Measurements from ENCODE around the gene HIC1.
A peak's percentile ranks its signal among the peaks of the same experiment; 100 is the strongest.

Gene HIC1

DNA sequence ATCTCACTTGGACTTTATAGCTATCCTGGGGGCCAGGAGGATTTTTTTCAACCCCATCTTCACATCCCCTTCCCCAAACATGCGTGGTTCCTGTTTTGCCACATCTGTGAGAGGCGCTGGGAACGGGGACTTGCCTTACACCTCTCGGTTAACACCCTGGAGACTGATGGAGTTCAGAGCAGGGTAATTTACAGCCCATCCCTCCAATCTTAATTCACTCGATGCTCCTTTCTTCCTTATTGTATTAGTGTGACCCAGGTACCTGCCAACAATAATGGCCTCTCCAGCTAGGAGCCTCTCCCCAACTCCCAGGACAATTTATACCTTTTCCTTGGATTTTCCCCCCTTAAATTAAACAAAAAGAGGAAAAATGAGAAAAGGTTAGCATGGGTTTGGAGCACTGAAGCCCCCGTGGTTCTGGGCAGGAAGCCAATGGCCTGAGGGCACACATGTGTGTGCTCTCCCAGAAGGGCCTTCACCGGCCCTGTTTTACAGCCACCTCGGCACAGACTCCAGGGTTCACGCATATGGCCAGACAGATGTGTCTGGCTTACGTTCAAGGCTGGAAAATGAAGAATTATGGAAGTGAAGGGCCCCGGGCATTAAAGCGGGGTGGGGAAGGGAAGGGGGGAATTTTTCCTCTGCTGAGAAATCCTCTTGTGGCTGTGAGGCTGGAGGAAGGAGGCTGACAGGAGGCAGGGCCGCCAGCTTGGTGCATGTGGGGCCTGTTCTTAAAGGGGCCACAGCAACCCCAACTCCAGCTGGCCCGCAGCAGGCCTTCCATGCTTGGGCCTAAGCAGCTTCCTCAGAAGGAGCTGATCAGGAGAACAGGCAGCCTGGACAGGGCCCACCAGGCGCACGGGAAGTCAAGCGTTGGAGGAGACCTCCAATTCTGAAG, 21.4 kb downstream of the HIC1 start:
- ATAC-seq: peak; percentile 42; the same call in 1 of the 3 replicates
- TF ChIP-seq GLIS3 (CRISPR knock-in tag; IDR thresholded peaks at IDR 0.05): no peak
- TF ChIP-seq, protein P1, sequence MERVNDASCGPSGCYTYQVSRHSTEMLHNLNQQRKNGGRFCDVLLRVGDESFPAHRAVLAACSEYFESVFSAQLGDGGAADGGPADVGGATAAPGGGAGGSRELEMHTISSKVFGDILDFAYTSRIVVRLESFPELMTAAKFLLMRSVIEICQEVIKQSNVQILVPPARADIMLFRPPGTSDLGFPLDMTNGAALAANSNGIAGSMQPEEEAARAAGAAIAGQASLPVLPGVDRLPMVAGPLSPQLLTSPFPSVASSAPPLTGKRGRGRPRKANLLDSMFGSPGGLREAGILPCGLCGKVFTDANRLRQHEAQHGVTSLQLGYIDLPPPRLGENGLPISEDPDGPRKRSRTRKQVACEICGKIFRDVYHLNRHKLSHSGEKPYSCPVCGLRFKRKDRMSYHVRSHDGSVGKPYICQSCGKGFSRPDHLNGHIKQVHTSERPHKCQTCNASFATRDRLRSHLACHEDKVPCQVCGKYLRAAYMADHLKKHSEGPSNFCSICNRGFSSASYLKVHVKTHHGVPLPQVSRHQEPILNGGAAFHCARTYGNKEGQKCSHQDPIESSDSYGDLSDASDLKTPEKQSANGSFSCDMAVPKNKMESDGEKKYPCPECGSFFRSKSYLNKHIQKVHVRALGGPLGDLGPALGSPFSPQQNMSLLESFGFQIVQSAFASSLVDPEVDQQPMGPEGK (CRISPR knock-in tag; IDR thresholded peaks at IDR 0.05; ENCODE audit: borderline replicate concordance): no peak
- peak; percentile 88 for TF ChIP-seq ZNF565 (CRISPR knock-in tag; conservative IDR thresholded peaks at IDR 0.05; ENCODE audit: low read depth)
- TF ChIP-seq ESRRG (CRISPR knock-in tag; IDR thresholded peaks at IDR 0.05): no peak
- no peak for TF ChIP-seq RARB (CRISPR knock-in tag; IDR thresholded peaks at IDR 0.05)
- no peak for TF ChIP-seq CSDC2 (CRISPR knock-in tag; IDR thresholded peaks at IDR 0.05)
- TF ChIP-seq, protein P2, sequence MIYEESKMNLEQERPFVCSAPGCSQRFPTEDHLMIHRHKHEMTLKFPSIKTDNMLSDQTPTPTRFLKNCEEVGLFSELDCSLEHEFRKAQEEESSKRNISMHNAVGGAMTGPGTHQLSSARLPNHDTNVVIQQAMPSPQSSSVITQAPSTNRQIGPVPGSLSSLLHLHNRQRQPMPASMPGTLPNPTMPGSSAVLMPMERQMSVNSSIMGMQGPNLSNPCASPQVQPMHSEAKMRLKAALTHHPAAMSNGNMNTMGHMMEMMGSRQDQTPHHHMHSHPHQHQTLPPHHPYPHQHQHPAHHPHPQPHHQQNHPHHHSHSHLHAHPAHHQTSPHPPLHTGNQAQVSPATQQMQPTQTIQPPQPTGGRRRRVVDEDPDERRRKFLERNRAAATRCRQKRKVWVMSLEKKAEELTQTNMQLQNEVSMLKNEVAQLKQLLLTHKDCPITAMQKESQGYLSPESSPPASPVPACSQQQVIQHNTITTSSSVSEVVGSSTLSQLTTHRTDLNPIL (CRISPR knock-in tag; IDR thresholded peaks at IDR 0.05; ENCODE audit: low read depth): no peak
- no peak for TF ChIP-seq PPARA (CRISPR knock-in tag; IDR thresholded peaks at IDR 0.05; ENCODE audit: borderline replicate concordance)
- TF ChIP-seq TCF4 (CRISPR knock-in tag; IDR thresholded peaks at IDR 0.05; ENCODE audit: borderline replicate concordance): peak; percentile 95
- TF ChIP-seq ZNF70 (CRISPR knock-in tag; IDR thresholded peaks at IDR 0.05): peak; percentile 61
- no peak for TF ChIP-seq ZFP3 (CRISPR knock-in tag; IDR thresholded peaks at IDR 0.05)
- TF ChIP-seq, protein P3, sequence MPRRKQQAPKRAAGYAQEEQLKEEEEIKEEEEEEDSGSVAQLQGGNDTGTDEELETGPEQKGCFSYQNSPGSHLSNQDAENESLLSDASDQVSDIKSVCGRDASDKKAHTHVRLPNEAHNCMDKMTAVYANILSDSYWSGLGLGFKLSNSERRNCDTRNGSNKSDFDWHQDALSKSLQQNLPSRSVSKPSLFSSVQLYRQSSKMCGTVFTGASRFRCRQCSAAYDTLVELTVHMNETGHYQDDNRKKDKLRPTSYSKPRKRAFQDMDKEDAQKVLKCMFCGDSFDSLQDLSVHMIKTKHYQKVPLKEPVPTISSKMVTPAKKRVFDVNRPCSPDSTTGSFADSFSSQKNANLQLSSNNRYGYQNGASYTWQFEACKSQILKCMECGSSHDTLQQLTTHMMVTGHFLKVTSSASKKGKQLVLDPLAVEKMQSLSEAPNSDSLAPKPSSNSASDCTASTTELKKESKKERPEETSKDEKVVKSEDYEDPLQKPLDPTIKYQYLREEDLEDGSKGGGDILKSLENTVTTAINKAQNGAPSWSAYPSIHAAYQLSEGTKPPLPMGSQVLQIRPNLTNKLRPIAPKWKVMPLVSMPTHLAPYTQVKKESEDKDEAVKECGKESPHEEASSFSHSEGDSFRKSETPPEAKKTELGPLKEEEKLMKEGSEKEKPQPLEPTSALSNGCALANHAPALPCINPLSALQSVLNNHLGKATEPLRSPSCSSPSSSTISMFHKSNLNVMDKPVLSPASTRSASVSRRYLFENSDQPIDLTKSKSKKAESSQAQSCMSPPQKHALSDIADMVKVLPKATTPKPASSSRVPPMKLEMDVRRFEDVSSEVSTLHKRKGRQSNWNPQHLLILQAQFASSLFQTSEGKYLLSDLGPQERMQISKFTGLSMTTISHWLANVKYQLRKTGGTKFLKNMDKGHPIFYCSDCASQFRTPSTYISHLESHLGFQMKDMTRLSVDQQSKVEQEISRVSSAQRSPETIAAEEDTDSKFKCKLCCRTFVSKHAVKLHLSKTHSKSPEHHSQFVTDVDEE (CRISPR knock-in tag; IDR thresholded peaks at IDR 0.05): peak; percentile 81
- TF ChIP-seq ARNTL (CRISPR knock-in tag; IDR thresholded peaks at IDR 0.05; ENCODE audit: borderline replicate concordance, low read depth): no peak
- no peak for TF ChIP-seq SNAI2 (CRISPR knock-in tag; IDR thresholded peaks at IDR 0.05)

DNA sequence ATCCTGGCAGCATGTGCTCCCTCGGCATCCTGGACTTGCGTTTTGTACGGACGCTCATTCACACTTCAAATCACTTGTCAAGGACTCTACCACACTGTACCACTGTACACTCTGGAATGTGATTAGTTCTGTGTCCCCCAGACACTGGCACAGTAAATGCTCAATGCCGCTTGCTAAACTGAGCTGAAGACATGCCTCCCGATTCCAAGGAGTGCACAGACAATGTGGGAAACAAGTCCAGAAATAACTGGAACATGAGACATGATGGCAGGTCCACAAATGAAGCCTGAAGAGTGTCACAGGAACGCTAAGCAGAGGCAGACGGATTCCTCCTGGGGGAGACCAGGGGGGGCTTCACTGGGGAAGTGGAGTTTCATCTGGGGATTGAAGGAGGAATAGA, 22.1 kb downstream of the HIC1 start:
- no peak for ATAC-seq
- TF ChIP-seq, protein P3 (CRISPR knock-in tag; IDR thresholded peaks at IDR 0.05): no peak
- no peak for TF ChIP-seq PPARA (CRISPR knock-in tag; IDR thresholded peaks at IDR 0.05; ENCODE audit: borderline replicate concordance)
- TF ChIP-seq ZNF70 (CRISPR knock-in tag; IDR thresholded peaks at IDR 0.05): no peak
- TF ChIP-seq, protein P4, sequence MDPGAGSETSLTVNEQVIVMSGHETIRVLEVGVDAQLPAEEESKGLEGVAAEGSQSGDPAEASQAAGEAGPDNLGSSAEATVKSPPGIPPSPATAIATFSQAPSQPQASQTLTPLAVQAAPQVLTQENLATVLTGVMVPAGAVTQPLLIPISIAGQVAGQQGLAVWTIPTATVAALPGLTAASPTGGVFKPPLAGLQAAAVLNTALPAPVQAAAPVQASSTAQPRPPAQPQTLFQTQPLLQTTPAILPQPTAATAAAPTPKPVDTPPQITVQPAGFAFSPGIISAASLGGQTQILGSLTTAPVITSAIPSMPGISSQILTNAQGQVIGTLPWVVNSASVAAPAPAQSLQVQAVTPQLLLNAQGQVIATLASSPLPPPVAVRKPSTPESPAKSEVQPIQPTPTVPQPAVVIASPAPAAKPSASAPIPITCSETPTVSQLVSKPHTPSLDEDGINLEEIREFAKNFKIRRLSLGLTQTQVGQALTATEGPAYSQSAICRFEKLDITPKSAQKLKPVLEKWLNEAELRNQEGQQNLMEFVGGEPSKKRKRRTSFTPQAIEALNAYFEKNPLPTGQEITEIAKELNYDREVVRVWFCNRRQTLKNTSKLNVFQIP (CRISPR knock-in tag; IDR thresholded peaks at IDR 0.05; ENCODE audit: borderline replicate concordance, low read depth): no peak
- no peak for TF ChIP-seq GLIS3 (CRISPR knock-in tag; IDR thresholded peaks at IDR 0.05)
- no peak for TF ChIP-seq BACH2 (CRISPR knock-in tag; IDR thresholded peaks at IDR 0.05; ENCODE audit: borderline replicate concordance)

DNA sequence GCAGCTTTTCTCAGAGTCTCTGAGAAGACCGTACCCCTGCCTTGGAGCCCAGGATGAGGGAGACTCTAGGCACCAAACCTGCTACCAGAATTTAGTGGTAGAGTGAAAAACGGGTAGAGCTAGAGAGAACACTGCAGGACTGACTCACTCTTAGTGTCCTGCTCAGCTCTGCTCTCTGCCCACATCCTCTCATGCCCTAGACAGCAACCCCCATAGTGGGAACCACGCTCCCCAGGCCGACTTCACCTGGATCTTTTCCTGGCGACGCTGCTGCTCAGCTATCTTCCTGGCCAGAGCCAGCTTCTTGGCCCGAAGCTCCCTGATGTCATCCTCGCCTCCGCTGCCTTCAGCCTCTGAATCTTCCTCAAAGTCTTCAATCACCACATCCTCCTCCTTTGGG, 26.7 kb downstream of the HIC1 start:
- TF ChIP-seq TCF4 (CRISPR knock-in tag; IDR thresholded peaks at IDR 0.05; ENCODE audit: borderline replicate concordance) (no peak), ISL1 (CRISPR knock-in tag; IDR thresholded peaks at IDR 0.05) (no peak), PPARA (CRISPR knock-in tag; IDR thresholded peaks at IDR 0.05; ENCODE audit: borderline replicate concordance) (no peak), ZNF70 (CRISPR knock-in tag; IDR thresholded peaks at IDR 0.05) (no peak), OSR1 (CRISPR knock-in tag; IDR thresholded peaks at IDR 0.05) (no peak), ZNF8 (CRISPR knock-in tag; IDR thresholded peaks at IDR 0.05) (no peak), ZC3H10 (CRISPR knock-in tag; IDR thresholded peaks at IDR 0.05) (no peak), RARB (CRISPR knock-in tag; IDR thresholded peaks at IDR 0.05) (no peak)
- TF ChIP-seq, protein P1 (CRISPR knock-in tag; IDR thresholded peaks at IDR 0.05; ENCODE audit: borderline replicate concordance): no peak
- TF ChIP-seq, protein P2 (CRISPR knock-in tag; IDR thresholded peaks at IDR 0.05; ENCODE audit: low read depth): no peak
- ATAC-seq: peak; percentile 9; the same call in 1 of the 3 replicates
